Medulla oblongata (tissue), 1 donor: ENCODE measurements around the gene TRIM43.
"Not testable (repeated sequence)": the region's sequence is repeated elsewhere in the genome, so short reads cannot be mapped to it uniquely, and the experiment has no call there.

Experiments
- DNase-seq: peaks from one replicate; pipeline ENCODE4 v3.0.0-alpha.2; 2015; ENCODE audit errors: extremely low spot score

TRIM43 gene

GRCh38 chr2:95641787-95642186 lies 50.0 kb downstream of the TRIM43 start:
- DNase-seq: not testable (repeated sequence)

DNA sequence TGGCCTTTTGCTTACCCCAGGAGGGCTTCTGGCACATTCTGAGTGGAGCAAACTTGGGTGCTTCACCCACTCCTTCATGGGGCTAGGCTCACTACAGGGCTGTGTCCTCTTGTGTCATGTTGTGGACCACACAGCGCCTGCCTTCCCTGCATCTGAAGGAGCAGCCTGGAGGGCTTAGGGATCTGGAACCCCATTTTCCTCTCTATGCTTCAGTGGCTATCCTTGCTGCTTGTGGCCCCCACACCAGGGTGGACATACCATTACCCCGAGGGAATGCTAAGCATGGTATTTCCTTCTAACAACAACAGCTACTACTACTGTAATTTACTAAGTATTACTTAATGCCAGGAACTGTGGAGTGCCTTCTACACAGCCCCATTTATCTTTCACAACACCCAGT lies 50.6 kb downstream of the TRIM43 start:
- DNase-seq: not testable (repeated sequence)

DNA sequence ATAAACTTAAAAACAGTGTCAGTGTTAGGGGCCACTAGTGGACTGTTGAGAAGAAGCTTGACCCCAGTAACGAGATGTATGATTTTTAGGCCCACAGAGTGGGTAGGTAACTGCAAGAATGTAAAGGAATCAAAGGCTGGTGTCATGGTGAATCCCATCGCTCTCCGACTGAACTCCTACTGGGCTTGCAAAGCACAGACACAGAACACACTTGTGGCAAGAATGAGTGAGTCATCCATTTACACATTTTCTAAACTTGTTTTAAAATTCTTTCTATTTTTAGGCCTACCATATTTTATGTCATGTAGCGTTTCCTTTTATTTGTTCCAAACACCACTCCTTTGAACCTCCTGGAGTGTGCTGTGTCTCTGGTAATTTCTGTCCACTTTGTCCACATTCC lies 51.1 kb downstream of the TRIM43 start:
- DNase-seq: not testable (repeated sequence)

DNA sequence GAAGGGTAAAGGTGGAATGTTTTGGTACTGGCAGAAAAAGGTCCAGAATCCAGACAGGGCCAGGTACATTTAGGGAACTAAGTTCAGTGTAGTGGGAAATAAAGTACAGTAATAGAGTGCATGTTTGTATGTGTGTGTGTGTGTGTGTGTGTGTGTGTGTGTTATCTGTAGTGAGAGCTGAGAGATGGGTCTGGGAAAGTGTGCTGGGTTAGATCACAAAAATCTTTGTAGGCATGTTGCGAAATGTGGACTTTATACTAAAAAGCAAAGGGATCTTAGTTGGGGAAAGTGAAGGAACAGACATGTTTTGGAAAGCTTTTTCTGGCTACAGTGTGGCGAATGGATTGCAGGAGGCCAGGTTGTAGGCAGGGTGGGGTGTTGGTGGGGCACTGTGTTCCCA lies 53.5 kb downstream of the TRIM43 start:
- DNase-seq: not testable (repeated sequence)

GRCh38 chr2:95646274-95646994 lies 54.6 kb downstream of the TRIM43 start:
- DNase-seq: not testable (repeated sequence)

DNA sequence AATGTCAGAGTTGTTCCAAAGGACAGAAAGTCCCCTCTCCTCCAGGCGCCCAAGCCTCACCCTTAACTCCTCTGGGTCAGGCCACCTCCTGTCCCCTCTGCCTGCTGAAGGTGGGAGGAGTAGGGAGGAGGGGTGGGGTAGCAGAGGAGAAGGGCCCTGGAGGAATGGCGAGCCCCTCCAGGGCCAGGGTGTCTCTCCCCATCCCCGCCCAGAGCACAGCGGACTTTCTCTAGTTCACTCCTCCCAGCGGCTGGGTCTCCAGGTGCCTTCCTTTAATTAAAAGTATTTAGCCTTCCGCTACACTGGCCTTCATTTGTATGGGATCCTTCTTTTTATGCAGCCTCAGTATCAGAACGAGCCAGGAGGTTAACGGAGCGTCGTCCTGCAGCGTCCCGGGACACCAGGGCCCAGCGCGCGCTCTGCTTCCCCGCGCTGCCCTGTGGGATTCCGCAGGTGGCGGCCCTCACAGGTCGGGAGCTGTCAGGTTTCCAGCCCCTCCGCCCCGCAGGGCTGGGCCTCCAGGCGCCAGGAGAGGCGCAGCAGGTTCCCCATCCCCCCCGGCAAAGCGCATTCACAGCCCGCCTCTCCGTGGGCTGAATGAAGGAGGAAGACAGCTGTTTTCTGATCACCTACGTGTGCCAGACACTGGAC lies 57.2 kb downstream of the TRIM43 start:
- DNase-seq: not testable (repeated sequence)
